Kidney capillary endothelial cell (primary cell): ENCODE data around the gene DLGAP3.
A peak's percentile ranks its signal among the peaks of the same experiment; 100 is the strongest.

Experiments used
- DNase-seq: peaks from one replicate; pipeline ENCODE4 v3.0.0-alpha.2; 2018; ENCODE audit warnings: low spot score

DLGAP3 gene

GRCh38 chr1:34928699-34929496 is 552 bp downstream of the DLGAP3 start:
- DNase-seq = no peak

- DNase-seq = no peak
These were observed 1.3 kb downstream of the DLGAP3 start for GRCh38 chr1:34928066-34928696.

- no peak for DNase-seq
These were observed 2.1 kb downstream of the DLGAP3 start for GRCh38 chr1:34927316-34927715.

GRCh38 chr1:34926894-34927293 is 2.6 kb downstream of the DLGAP3 start:
- DNase-seq = no peak

- no peak for DNase-seq
These were observed 3.3 kb downstream of the DLGAP3 start for GRCh38 chr1:34926156-34926555.

- DNase-seq = no peak
These were observed 3.7 kb downstream of the DLGAP3 start for GRCh38 chr1:34925730-34926129.

- peak; percentile 59 for DNase-seq
These were observed 4.5 kb downstream of the DLGAP3 start for GRCh38 chr1:34924759-34925555.

- no peak for DNase-seq
These were observed 6.0 kb downstream of the DLGAP3 start for GRCh38 chr1:34923490-34923889.

- no peak for DNase-seq
These were observed 10.4 kb downstream of the DLGAP3 start for GRCh38 chr1:34918977-34919561.

- no peak for DNase-seq
These were observed 11.0 kb downstream of the DLGAP3 start for GRCh38 chr1:34918386-34918976.

GRCh38 chr1:34917017-34917416 is 12.4 kb downstream of the DLGAP3 start:
- no peak for DNase-seq

GRCh38 chr1:34916104-34916503 is 13.3 kb downstream of the DLGAP3 start:
- no peak for DNase-seq

- DNase-seq = no peak
These were observed 13.9 kb downstream of the DLGAP3 start for GRCh38 chr1:34915521-34915920.

- DNase-seq = no peak
These were observed 14.5 kb downstream of the DLGAP3 start for GRCh38 chr1:34914958-34915357.

GRCh38 chr1:34911465-34911864 is 18.0 kb downstream of the DLGAP3 start:
- no peak for DNase-seq

- no peak for DNase-seq
These were observed 19.0 kb downstream of the DLGAP3 start for GRCh38 chr1:34910425-34910824.

GRCh38 chr1:34908369-34908768 is 21.1 kb downstream of the DLGAP3 start:
- no peak for DNase-seq

- no peak for DNase-seq
These were observed 21.9 kb downstream of the DLGAP3 start for GRCh38 chr1:34907487-34908090.

GRCh38 chr1:34906756-34907155 is 22.7 kb downstream of the DLGAP3 start:
- DNase-seq = no peak

- DNase-seq = no peak
These were observed 23.2 kb downstream of the DLGAP3 start for GRCh38 chr1:34906222-34906621.

- DNase-seq = no peak
These were observed 24.4 kb downstream of the DLGAP3 start for GRCh38 chr1:34905098-34905459.
